Naive thymus-derived CD4-positive, alpha-beta T cell (primary cell): ENCODE measurements around the gene TMEM130. TPM values are rescaled to one million over a fixed set of nuclear protein-coding genes. Genes with fewer than 3 reads are reported as not detected.

Experiments
- ATAC-seq: fragments of 150-1000 bp; cut with Tn5 transposase; 2 replicates; pipeline ENCODE4 v1.10.0; 2021; ENCODE audit warnings: mild to moderate bottlenecking, moderate library complexity
- CTCF ChIA-PET: fragments of 350-600 bp; sonication (Branson Sonifier 250); formaldehyde crosslinking; loops from one replicate; lab custom pipeline; 2021; ENCODE audit warnings: antibody characterized with exemption; lab: Charles Lee
- POLR2A ChIA-PET: fragments of 350-600 bp; sonication (Branson Sonifier 250); formaldehyde crosslinking; loops from one replicate; lab custom pipeline; 2021; ENCODE audit warnings: antibody characterized with exemption, inconsistent platforms; lab: Charles Lee
- DNase-seq, 9 donors: peaks; one replicate each; pipeline versions ENCODE4 v3.0.0 to v3.0.0-alpha.2; 2020 to 2022; ENCODE audit warnings: mixed read lengths in 1 of 9
- H3K27ac ChIP-seq: one replicate; pipeline ENCODE4 v1.7.0; 2013; ENCODE audit warnings: mild to moderate bottlenecking, low read depth, low read length, moderate library complexity
- H3K27me3 ChIP-seq, 2 donors: one replicate each; pipeline ENCODE4 v1.7.0; 2013; ENCODE audit warnings: low read length in 2 of 2, mild to moderate bottlenecking in 2 of 2, moderate library complexity in 2 of 2; ENCODE audit not compliant: control insufficient read depth in 2 of 2, insufficient read depth in 2 of 2
- H3K36me3 ChIP-seq, 3 experiments: 1 replicate in 2 of 3; 2 replicates in 1 of 3; pipeline ENCODE4 v1.7.0; 2013; ENCODE audit warnings: low read length in 3 of 3, mild to moderate bottlenecking in 3 of 3, moderate library complexity in 1 of 3; ENCODE audit not compliant: insufficient read depth in 3 of 3, control insufficient read depth in 2 of 3
- H3K4me1 ChIP-seq, 2 donors: one replicate each; pipeline ENCODE4 v1.7.0; 2013; ENCODE audit warnings: low read length in 2 of 2, mild to moderate bottlenecking in 2 of 2, moderate library complexity in 1 of 2; ENCODE audit not compliant: control insufficient read depth in 2 of 2, insufficient read depth in 2 of 2
- H3K4me3 ChIP-seq: 2 replicates; pipeline ENCODE4 v1.7.0; 2013; ENCODE audit warnings: mild to moderate bottlenecking, low read length
- H3K9me3 ChIP-seq, 3 experiments: 1 replicate in 2 of 3; 2 replicates in 1 of 3; pipeline ENCODE4 v1.7.0; 2013; ENCODE audit warnings: low read length in 3 of 3; ENCODE audit not compliant: control insufficient read depth in 2 of 3
- H3K27ac Mint-ChIP-seq, 9 donors: one replicate each; pipeline ENCODE4 v1.8.0; 2020 to 2022; ENCODE audit warnings: mixed read lengths in 9 of 9, mild to moderate bottlenecking in 8 of 9, moderate library complexity in 5 of 9, inconsistent platforms in 2 of 9
- H3K27me3 Mint-ChIP-seq, 5 donors: one replicate each; pipeline ENCODE4 v1.8.0; 2021 to 2022; ENCODE audit warnings: mixed read lengths in 5 of 5, mild to moderate bottlenecking in 1 of 5
- H3K36me3 Mint-ChIP-seq, 5 donors: one replicate each; pipeline ENCODE4 v1.8.0; 2020 to 2022; ENCODE audit warnings: mixed read lengths in 5 of 5, mild to moderate bottlenecking in 3 of 5, inconsistent platforms in 1 of 5
- H3K4me1 Mint-ChIP-seq, 7 donors: one replicate each; pipeline ENCODE4 v1.8.0; 2020 to 2022; ENCODE audit warnings: mixed read lengths in 7 of 7, mild to moderate bottlenecking in 3 of 7, inconsistent platforms in 1 of 7
- H3K4me3 Mint-ChIP-seq, 10 donors: one replicate each; pipeline ENCODE4 v1.8.0; 2020 to 2022; ENCODE audit warnings: mild to moderate bottlenecking in 10 of 10, mixed read lengths in 10 of 10, moderate library complexity in 6 of 10, inconsistent platforms in 2 of 10
- H3K9me3 Mint-ChIP-seq, 11 donors: one replicate each; pipeline ENCODE4 v1.8.0; 2020 to 2022; ENCODE audit warnings: mixed read lengths in 11 of 11, mild to moderate bottlenecking in 4 of 11, inconsistent platforms in 1 of 11, moderate library complexity in 1 of 11
- intact Hi-C, 2 donors: fragments of 100-400 bp; cut with micrococcal nuclease; formaldehyde crosslinking; loops; one replicate each; pipeline ENCODE4 v1.15.1; 2023
- polyA plus RNA-seq, 2 donors: library from polyadenylated mRNA; unstranded; fragments of 300-500 nt; fragmentation: Illumina TruSeq; gene quantifications; one replicate each; pipeline ENCODE4 v1.2.3, GENCODE V29; 2021
- total RNA-seq, 6 experiments: library from RNA in 5 of 6; stranded (reverse) in 5 of 6; gene quantifications; 1 replicate in 5 of 6; 2 replicates in 1 of 6; pipeline ENCODE4 v1.2.3 and lab custom pipeline; 2021 to 2026

TMEM130 gene
- total and polyA plus RNA-seq, 7 experiments from 2014 or later = not detected

GRCh38 chr7:98841179-98841997 lies 28.4 kb downstream of the TMEM130 start:
- no peaks in the 10 kb centered on the region for H3K36me3 Mint-ChIP-seq
- H3K27me3 ChIP-seq = no peaks in the 10 kb centered on the region
- no peak overlapping the region for H3K4me3 ChIP-seq
- H3K36me3 ChIP-seq = no peaks in the 10 kb centered on the region
- peak overlapping the region in 1 of 10 donors; percentile 8 for H3K4me3 Mint-ChIP-seq
- ATAC-seq = peak; percentile 81
- peaks cover 0 to 22% (median 4%) of the 10 kb centered on the region in 5 donors for H3K27me3 Mint-ChIP-seq
- intact Hi-C loops = loop anchor here (1.0 to 5.0 kb wide), 2 partner anchors 408 to 819 kb away; no protein-coding TSS in a partner anchor
- peak; percentile 29 to 71 (median 57) for DNase-seq
- ChIA-PET POLR2A (no interaction called here), CTCF (interaction anchor here (0.6 to 3.1 kb wide), 12 partner anchors 10 to 820 kb away, joined by 3 to 16 read pairs (median 4); no protein-coding TSS in a partner anchor)
- H3K9me3 ChIP-seq = no peaks in the 10 kb centered on the region
- H3K27ac ChIP-seq = no peak overlapping the region
- no peak overlapping the region for H3K27ac Mint-ChIP-seq
- H3K9me3 Mint-ChIP-seq = no peaks in the 10 kb centered on the region
- no peaks in the 10 kb centered on the region for H3K4me1 ChIP-seq
- H3K4me1 Mint-ChIP-seq = no peaks in the 10 kb centered on the region

GRCh38 chr7:98840722-98841121 lies 29.1 kb downstream of the TMEM130 start:
- Mint-ChIP-seq H3K27me3 (peaks cover 0 to 22% (median 4%) of the 10 kb centered on the region in 5 donors), H3K4me3 (no peak overlapping the region), H3K27ac (no peak overlapping the region), H3K4me1 (no peaks in the 10 kb centered on the region), H3K9me3 (no peaks in the 10 kb centered on the region), H3K36me3 (no peaks in the 10 kb centered on the region)
- Histone ChIP-seq H3K4me3 (no peak overlapping the region), H3K4me1 (no peaks in the 10 kb centered on the region), H3K27ac (no peak overlapping the region), H3K36me3 (no peaks in the 10 kb centered on the region), H3K27me3 (no peaks in the 10 kb centered on the region), H3K9me3 (no peaks in the 10 kb centered on the region)
- no peak for ATAC-seq
- intact Hi-C loops = loop anchor here (1.0 to 5.0 kb wide), 2 partner anchors 407 to 818 kb away; no protein-coding TSS in a partner anchor
- no peak for DNase-seq
- ChIA-PET POLR2A (no interaction called here), CTCF (interaction anchor here (0.7 to 3.1 kb wide), 9 partner anchors 9 to 820 kb away, joined by 3 to 16 read pairs (median 6); no protein-coding TSS in a partner anchor)

- H3K4me1 Mint-ChIP-seq = no peaks in the 10 kb centered on the region
- no peaks in the 10 kb centered on the region for H3K9me3 Mint-ChIP-seq
- no peak for DNase-seq
- POLR2A ChIA-PET = no interaction called here
- no peak overlapping the region for H3K4me3 ChIP-seq
- H3K4me3 Mint-ChIP-seq = no peak overlapping the region
- H3K27ac ChIP-seq = no peak overlapping the region
- peaks cover 0 to 22% (median 4%) of the 10 kb centered on the region in 5 donors for H3K27me3 Mint-ChIP-seq
- intact Hi-C loops = loop anchor here in 1 of 2 donors (5.0 kb wide), 1 partner anchor 818 kb away; no protein-coding TSS in a partner anchor
- H3K36me3 ChIP-seq = no peaks in the 10 kb centered on the region
- no peaks in the 10 kb centered on the region for H3K36me3 Mint-ChIP-seq
- H3K27me3 ChIP-seq = no peaks in the 10 kb centered on the region
- CTCF ChIA-PET = interaction anchor here (1.7 to 3.1 kb wide), 3 partner anchors 8 to 414 kb away, joined by 9 to 16 read pairs (median 11); no protein-coding TSS in a partner anchor
- ATAC-seq = no peak
- no peak overlapping the region for H3K27ac Mint-ChIP-seq
- no peaks in the 10 kb centered on the region for H3K9me3 ChIP-seq
- H3K4me1 ChIP-seq = no peaks in the 10 kb centered on the region
Measured at GRCh38 chr7:98840096-98840495, 29.7 kb downstream of the TMEM130 start.

- ATAC-seq (no peak), DNase-seq (no peak)
- Histone ChIP-seq H3K4me3 (no peak overlapping the region), H3K9me3 (no peaks in the 10 kb centered on the region), H3K4me1 (no peaks in the 10 kb centered on the region), H3K27ac (no peak overlapping the region), H3K27me3 (no peaks in the 10 kb centered on the region), H3K36me3 (no peaks in the 10 kb centered on the region)
- intact Hi-C loops = no loop called here
- Mint-ChIP-seq H3K9me3 (no peaks in the 10 kb centered on the region), H3K4me3 (no peak overlapping the region), H3K27ac (no peak overlapping the region), H3K4me1 (no peaks in the 10 kb centered on the region), H3K36me3 (no peaks in the 10 kb centered on the region), H3K27me3 (peaks cover 0 to 20% (median 4%) of the 10 kb centered on the region in 5 donors)
- CTCF ChIA-PET = no interaction called here
- POLR2A ChIA-PET = no interaction called here
Measured at GRCh38 chr7:98837630-98837972, 32.2 kb downstream of the TMEM130 start.

- Mint-ChIP-seq H3K27me3 (peaks cover 0 to 20% (median 4%) of the 10 kb centered on the region in 5 donors), H3K9me3 (no peaks in the 10 kb centered on the region), H3K4me1 (no peaks in the 10 kb centered on the region), H3K36me3 (no peaks in the 10 kb centered on the region), H3K4me3 (no peak overlapping the region), H3K27ac (no peak overlapping the region)
- POLR2A ChIA-PET = no interaction called here
- Histone ChIP-seq H3K27ac (no peak overlapping the region), H3K27me3 (no peaks in the 10 kb centered on the region), H3K4me1 (no peaks in the 10 kb centered on the region), H3K36me3 (no peaks in the 10 kb centered on the region), H3K4me3 (no peak overlapping the region), H3K9me3 (no peaks in the 10 kb centered on the region)
- intact Hi-C loops = no loop called here
- no peak for ATAC-seq
- CTCF ChIA-PET = no interaction called here
- DNase-seq = no peak
Measured at GRCh38 chr7:98836811-98837629, 32.8 kb downstream of the TMEM130 start.

- no peak for ATAC-seq
- H3K4me1 Mint-ChIP-seq = no peaks in the 10 kb centered on the region
- no peak overlapping the region for H3K27ac Mint-ChIP-seq
- intact Hi-C loops = no loop called here
- ChIA-PET CTCF (interaction anchor here (0.5 kb wide), 1 partner anchor 399 kb away, joined by 3 read pairs; no protein-coding TSS in a partner anchor), POLR2A (no interaction called here)
- H3K4me3 Mint-ChIP-seq = no peak overlapping the region
- H3K27me3 ChIP-seq = no peaks in the 10 kb centered on the region
- no peak for DNase-seq
- no peaks in the 10 kb centered on the region for H3K9me3 Mint-ChIP-seq
- no peaks in the 10 kb centered on the region for H3K36me3 ChIP-seq
- H3K27me3 Mint-ChIP-seq = peaks cover 0 to 19% (median 4%) of the 10 kb centered on the region in 5 donors
- no peaks in the 10 kb centered on the region for H3K4me1 ChIP-seq
- H3K27ac ChIP-seq = no peak overlapping the region
- no peaks in the 10 kb centered on the region for H3K9me3 ChIP-seq
- no peak overlapping the region for H3K4me3 ChIP-seq
- H3K36me3 Mint-ChIP-seq = no peaks in the 10 kb centered on the region
Measured at GRCh38 chr7:98834949-98835348, 34.9 kb downstream of the TMEM130 start.
